ENCODE results near the gene WNT7B.

WNT7B gene
- total RNA-seq, result 0 to 0.10 (median 0) reads per million in 4 experiments

- no peak for DNase-seq
Observed at GRCh38 chr22:45977003-45977411, at the start of gene WNT7B. WNT7B (minus strand) TSS chr22:45977162; CDS start chr22:45976754, 408 bp downstream.

GRCh38 chr22:46025973-46026898, 49.3 kb upstream of the WNT7B start:
- DNase-seq, result no peak

- no peak for DNase-seq
Observed at GRCh38 chr22:46025225-46025972, 48.4 kb upstream of the WNT7B start.

GRCh38 chr22:46024136-46024840, 47.3 kb upstream of the WNT7B start:
- no peak for DNase-seq

GRCh38 chr22:46023558-46023981, 46.6 kb upstream of the WNT7B start:
- DNase-seq, result no peak

- DNase-seq, result no peak
Observed at GRCh38 chr22:46022881-46023512, 46.0 kb upstream of the WNT7B start.

- DNase-seq, result no peak
Observed at GRCh38 chr22:46021577-46021976, 44.6 kb upstream of the WNT7B start.

- DNase-seq, result no peak
Observed at GRCh38 chr22:46019351-46019750, 42.4 kb upstream of the WNT7B start.

- no peak for DNase-seq
Observed at GRCh38 chr22:46018859-46019258, 41.9 kb upstream of the WNT7B start.

GRCh38 chr22:46017166-46017565, 40.2 kb upstream of the WNT7B start:
- DNase-seq, result no peak

GRCh38 chr22:46013460-46014416, 36.8 kb upstream of the WNT7B start:
- peak; percentile 68 for DNase-seq

GRCh38 chr22:46012881-46013281, 35.9 kb upstream of the WNT7B start:
- DNase-seq, result no peak

GRCh38 chr22:46012182-46012880, 35.4 kb upstream of the WNT7B start:
- no peak for DNase-seq

GRCh38 chr22:46011627-46012181, 34.7 kb upstream of the WNT7B start:
- DNase-seq, result no peak

GRCh38 chr22:46010951-46011626, 34.1 kb upstream of the WNT7B start:
- DNase-seq, result no peak

GRCh38 chr22:46010207-46010867, 33.4 kb upstream of the WNT7B start:
- no peak for DNase-seq

GRCh38 chr22:46009730-46010129, 32.8 kb upstream of the WNT7B start:
- no peak for DNase-seq

GRCh38 chr22:46008836-46009596, 32.1 kb upstream of the WNT7B start:
- DNase-seq, result no peak
